Activated T-helper 17 cell treated with anti-CD3 and anti-CD28 coated beads, Interleukin-2, amount 50 U/mL, for 72 hours (primary cell): ENCODE measurements around the gene VCL. TPM values are rescaled to one million over a fixed set of nuclear protein-coding genes. Genes with fewer than 3 reads are reported as not detected.
A peak's percentile ranks its signal among the peaks of the same experiment; 100 is the strongest.
"Not testable (repeated sequence)": the region's sequence is repeated elsewhere in the genome, so short reads cannot be mapped to it uniquely, and the experiment has no call there.

Experiments
- ATAC-seq: fragments of 150-1000 bp; cut with Tn5 transposase; replicated peaks from 2 replicates; pipeline ENCODE4 v1.10.0; 2021; ENCODE audit warnings: mild to moderate bottlenecking, moderate library complexity
- H3K27ac Mint-ChIP-seq: one replicate; pipeline ENCODE4 v1.8.0; 2022; ENCODE audit warnings: mixed read lengths
- H3K27me3 Mint-ChIP-seq: one replicate; pipeline ENCODE4 v1.8.0; 2022; ENCODE audit warnings: mixed read lengths
- H3K36me3 Mint-ChIP-seq: one replicate; pipeline ENCODE4 v1.8.0; 2022; ENCODE audit warnings: low read depth, mild to moderate bottlenecking, mixed read lengths
- H3K4me1 Mint-ChIP-seq: one replicate; pipeline ENCODE4 v1.8.0; 2022; ENCODE audit warnings: mixed read lengths
- H3K4me3 Mint-ChIP-seq: one replicate; pipeline ENCODE4 v1.8.0; 2022; ENCODE audit warnings: mild to moderate bottlenecking, mixed read lengths
- H3K9me3 Mint-ChIP-seq: one replicate; pipeline ENCODE4 v1.8.0; 2022; ENCODE audit warnings: mixed read lengths
- total RNA-seq, 2 donors: library from RNA; stranded (reverse); gene quantifications; one replicate each; pipeline ENCODE4 v1.2.3, GENCODE V29; 2022

VCL gene
- total RNA-seq, 2 donors from 2014 or later = 18.4 to 27.2 TPM

GRCh38 chr10:74008212-74008731, 10.4 kb downstream of the VCL start:
- Mint-ChIP-seq H3K36me3 (peaks cover 10% of the 10 kb centered on the region), H3K9me3 (no peaks in the 10 kb centered on the region), H3K4me3 (peak overlapping the region; percentile 7), H3K27ac (peak overlapping the region; percentile 33), H3K4me1 (peaks cover 33% of the 10 kb centered on the region), H3K27me3 (no peaks in the 10 kb centered on the region)
- ATAC-seq = peak; percentile 71

GRCh38 chr10:74011017-74011416, 13.1 kb downstream of the VCL start:
- no peak for ATAC-seq
- no peak overlapping the region for H3K27ac Mint-ChIP-seq
- no peaks in the 10 kb centered on the region for H3K9me3 Mint-ChIP-seq
- H3K4me3 Mint-ChIP-seq = peak overlapping the region; percentile 49
- H3K4me1 Mint-ChIP-seq = peaks cover 34% of the 10 kb centered on the region
- peaks cover 6% of the 10 kb centered on the region for H3K36me3 Mint-ChIP-seq
- H3K27me3 Mint-ChIP-seq = no peaks in the 10 kb centered on the region

GRCh38 chr10:74011770-74012169, 13.9 kb downstream of the VCL start:
- peak overlapping the region; percentile 49 for H3K4me3 Mint-ChIP-seq
- no peak for ATAC-seq
- no peaks in the 10 kb centered on the region for H3K27me3 Mint-ChIP-seq
- no peaks in the 10 kb centered on the region for H3K9me3 Mint-ChIP-seq
- H3K36me3 Mint-ChIP-seq = peaks cover 10% of the 10 kb centered on the region
- peak overlapping the region; percentile 9 for H3K27ac Mint-ChIP-seq
- H3K4me1 Mint-ChIP-seq = peaks cover 34% of the 10 kb centered on the region

GRCh38 chr10:74012480-74012879, 14.6 kb downstream of the VCL start:
- Mint-ChIP-seq H3K4me1 (peaks cover 34% of the 10 kb centered on the region), H3K36me3 (peaks cover 6% of the 10 kb centered on the region), H3K4me3 (peak overlapping the region; percentile 49), H3K9me3 (no peaks in the 10 kb centered on the region), H3K27ac (peak overlapping the region; percentile 9), H3K27me3 (no peaks in the 10 kb centered on the region)
- ATAC-seq = no peak

GRCh38 chr10:74013004-74013403, 15.1 kb downstream of the VCL start:
- no peak overlapping the region for H3K4me3 Mint-ChIP-seq
- H3K36me3 Mint-ChIP-seq = peaks cover 6% of the 10 kb centered on the region
- no peak for ATAC-seq
- peak overlapping the region; percentile 9 for H3K27ac Mint-ChIP-seq
- H3K9me3 Mint-ChIP-seq = no peaks in the 10 kb centered on the region
- no peaks in the 10 kb centered on the region for H3K27me3 Mint-ChIP-seq
- H3K4me1 Mint-ChIP-seq = peaks cover 34% of the 10 kb centered on the region

- ATAC-seq, H3K27ac Mint-ChIP-seq, H3K9me3 Mint-ChIP-seq, H3K27me3 Mint-ChIP-seq, H3K4me3 Mint-ChIP-seq: not testable (repeated sequence)
- Mint-ChIP-seq H3K4me1 (peaks cover 34% of the 10 kb centered on the region), H3K36me3 (peaks cover 11% of the 10 kb centered on the region)
Observed at GRCh38 chr10:74014574-74014973, 16.7 kb downstream of the VCL start.

- Mint-ChIP-seq H3K36me3 (peaks cover 16% of the 10 kb centered on the region), H3K4me3 (no peak overlapping the region), H3K27ac (no peak overlapping the region), H3K27me3 (no peaks in the 10 kb centered on the region), H3K4me1 (peaks cover 24% of the 10 kb centered on the region), H3K9me3 (no peaks in the 10 kb centered on the region)
- ATAC-seq = no peak
Observed at GRCh38 chr10:74018241-74018640, 20.3 kb downstream of the VCL start.

GRCh38 chr10:74021248-74022055, 23.5 kb downstream of the VCL start:
- peaks cover 28% of the 10 kb centered on the region for H3K4me1 Mint-ChIP-seq
- H3K4me3 Mint-ChIP-seq = peak overlapping the region; percentile 68
- no peaks in the 10 kb centered on the region for H3K9me3 Mint-ChIP-seq
- peaks cover 15% of the 10 kb centered on the region for H3K36me3 Mint-ChIP-seq
- H3K27me3 Mint-ChIP-seq = no peaks in the 10 kb centered on the region
- peak overlapping the region; percentile 88 for H3K27ac Mint-ChIP-seq
- peak; percentile 85 for ATAC-seq

- peaks cover 21% of the 10 kb centered on the region for H3K36me3 Mint-ChIP-seq
- H3K27me3 Mint-ChIP-seq = no peaks in the 10 kb centered on the region
- no peaks in the 10 kb centered on the region for H3K9me3 Mint-ChIP-seq
- ATAC-seq = peak; percentile 72
- H3K4me3 Mint-ChIP-seq = peak overlapping the region; percentile 58
- H3K4me1 Mint-ChIP-seq = peaks cover 35% of the 10 kb centered on the region
- H3K27ac Mint-ChIP-seq = peak overlapping the region; percentile 83
Observed at GRCh38 chr10:74022926-74023629, 25.2 kb downstream of the VCL start.

GRCh38 chr10:74024600-74024999, 26.7 kb downstream of the VCL start:
- H3K36me3 Mint-ChIP-seq = peaks cover 17% of the 10 kb centered on the region
- peaks cover 26% of the 10 kb centered on the region for H3K4me1 Mint-ChIP-seq
- no peaks in the 10 kb centered on the region for H3K27me3 Mint-ChIP-seq
- ATAC-seq = no peak
- no peak overlapping the region for H3K4me3 Mint-ChIP-seq
- H3K27ac Mint-ChIP-seq = no peak overlapping the region
- H3K9me3 Mint-ChIP-seq = no peaks in the 10 kb centered on the region

- peaks cover 29% of the 10 kb centered on the region for H3K4me1 Mint-ChIP-seq
- H3K9me3 Mint-ChIP-seq = no peaks in the 10 kb centered on the region
- no peak overlapping the region for H3K4me3 Mint-ChIP-seq
- no peak for ATAC-seq
- peak overlapping the region; percentile 7 for H3K27ac Mint-ChIP-seq
- H3K36me3 Mint-ChIP-seq = peaks cover 17% of the 10 kb centered on the region
- H3K27me3 Mint-ChIP-seq = no peaks in the 10 kb centered on the region
Observed at GRCh38 chr10:74025380-74025978, 27.6 kb downstream of the VCL start.

- peaks cover 33% of the 10 kb centered on the region for H3K4me1 Mint-ChIP-seq
- H3K27me3 Mint-ChIP-seq = no peaks in the 10 kb centered on the region
- H3K4me3 Mint-ChIP-seq = peak overlapping the region; percentile 35
- H3K9me3 Mint-ChIP-seq = no peaks in the 10 kb centered on the region
- H3K36me3 Mint-ChIP-seq = peaks cover 17% of the 10 kb centered on the region
- peak overlapping the region; percentile 76 for H3K27ac Mint-ChIP-seq
- no peak for ATAC-seq
Observed at GRCh38 chr10:74026428-74027015, 28.6 kb downstream of the VCL start.

GRCh38 chr10:74027702-74028101, 29.8 kb downstream of the VCL start:
- H3K27ac Mint-ChIP-seq = peak overlapping the region; percentile 76

GRCh38 chr10:74029943-74030342, 32.0 kb downstream of the VCL start:
- H3K27ac Mint-ChIP-seq = no peak overlapping the region
- H3K4me3 Mint-ChIP-seq = no peak overlapping the region
- H3K27me3 Mint-ChIP-seq = no peaks in the 10 kb centered on the region
- peaks cover 48% of the 10 kb centered on the region for H3K4me1 Mint-ChIP-seq
- peaks cover 11% of the 10 kb centered on the region for H3K36me3 Mint-ChIP-seq
- H3K9me3 Mint-ChIP-seq = no peaks in the 10 kb centered on the region
- ATAC-seq = no peak

More at GRCh38 chr10:74027702-74028101, 29.8 kb downstream of the VCL start:
- peaks cover 15% of the 10 kb centered on the region for H3K36me3 Mint-ChIP-seq
- no peaks in the 10 kb centered on the region for H3K9me3 Mint-ChIP-seq
- peak; percentile 49 for ATAC-seq
- H3K27me3 Mint-ChIP-seq = no peaks in the 10 kb centered on the region
- peak overlapping the region; percentile 35 for H3K4me3 Mint-ChIP-seq
- peaks cover 33% of the 10 kb centered on the region for H3K4me1 Mint-ChIP-seq
